Stimulated activated CD4-positive, alpha-beta T cell treated with anti-CD3 and anti-CD28 coated beads, Interleukin-4, amount 100 ng/mL, for 48 hours (primary cell): ENCODE measurements around the gene STK4.
A peak's percentile ranks its signal among the peaks of the same experiment; 100 is the strongest.

Experiments
- DNase-seq, 2 donors: peaks; one replicate each; pipeline ENCODE4 v3.0.0-alpha.2; 2020; ENCODE audit warnings: low read depth in 2 of 2

STK4 gene

DNA sequence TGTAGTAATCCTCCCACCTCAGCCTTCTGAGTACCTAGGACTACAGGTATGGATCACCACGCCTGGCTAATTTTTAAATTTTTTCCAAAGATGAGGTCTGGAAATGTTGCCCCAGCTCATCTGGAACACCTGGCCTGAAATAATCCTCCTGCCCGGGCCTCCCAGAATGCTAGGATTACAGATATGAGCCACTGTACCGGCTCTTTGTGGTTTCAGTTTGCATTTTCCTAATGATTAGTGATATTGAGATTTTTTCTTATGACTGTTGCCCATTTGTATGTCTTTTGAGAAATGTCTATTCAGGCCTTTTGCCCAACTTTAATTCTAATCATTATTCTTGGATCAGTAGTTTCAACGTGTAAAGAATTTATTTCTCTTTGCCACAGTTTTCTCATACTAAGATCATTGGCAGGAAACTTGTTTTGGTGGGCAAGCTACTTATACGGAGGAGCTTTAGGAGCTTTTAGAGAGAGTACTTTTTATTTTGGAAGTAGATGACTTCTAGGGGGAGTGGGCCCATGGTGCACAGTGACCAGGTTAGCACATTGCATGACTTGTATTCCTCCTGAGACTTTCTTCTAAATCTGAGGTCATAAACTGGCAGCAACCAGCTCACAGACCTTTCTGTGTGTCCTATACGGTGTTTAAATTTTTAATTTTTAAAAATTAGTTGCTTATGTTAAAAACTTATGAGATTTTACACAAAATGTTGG lies 62.3 kb downstream of the STK4 start:
- DNase-seq: no peak

DNA sequence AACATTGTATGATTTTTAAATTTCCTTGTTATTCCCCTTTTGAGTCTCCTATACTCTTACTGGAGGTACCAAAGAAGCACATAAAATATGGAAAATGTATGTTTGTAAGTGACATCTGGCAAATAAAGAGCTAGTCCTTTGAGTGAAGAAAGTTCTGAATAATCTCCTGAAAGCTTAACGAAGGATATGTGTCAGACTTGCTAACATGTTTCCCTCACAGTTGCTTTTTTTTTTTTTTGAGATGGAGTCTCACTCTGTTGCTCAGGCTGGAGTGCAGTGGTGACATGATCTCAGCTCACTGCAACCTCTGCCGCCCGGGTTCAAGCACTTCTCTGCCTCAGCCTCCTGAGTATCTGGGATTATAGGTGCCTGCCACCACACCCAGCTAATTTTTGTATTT lies 63.6 kb downstream of the STK4 start:
- DNase-seq: no peak

DNA sequence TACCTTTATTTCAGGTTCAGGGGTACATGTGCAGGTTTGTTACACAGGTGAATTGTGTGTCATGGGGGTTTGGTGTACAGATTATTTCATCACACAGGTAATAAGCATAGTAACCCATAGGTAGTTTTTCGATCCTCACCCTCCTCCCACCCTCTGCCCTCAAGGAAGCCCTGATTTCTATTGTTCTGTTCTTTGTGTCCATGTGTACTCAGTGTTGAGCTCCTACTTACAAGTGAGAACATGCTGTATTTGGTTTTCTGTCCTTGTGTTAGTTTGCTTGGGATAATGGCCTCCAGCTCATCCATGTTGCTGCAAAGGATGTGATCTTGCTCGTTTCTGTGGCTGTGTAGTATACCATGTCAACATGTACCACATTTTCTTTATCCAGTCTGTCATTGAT lies 66.0 kb downstream of the STK4 start:
- DNase-seq: no peak

DNA sequence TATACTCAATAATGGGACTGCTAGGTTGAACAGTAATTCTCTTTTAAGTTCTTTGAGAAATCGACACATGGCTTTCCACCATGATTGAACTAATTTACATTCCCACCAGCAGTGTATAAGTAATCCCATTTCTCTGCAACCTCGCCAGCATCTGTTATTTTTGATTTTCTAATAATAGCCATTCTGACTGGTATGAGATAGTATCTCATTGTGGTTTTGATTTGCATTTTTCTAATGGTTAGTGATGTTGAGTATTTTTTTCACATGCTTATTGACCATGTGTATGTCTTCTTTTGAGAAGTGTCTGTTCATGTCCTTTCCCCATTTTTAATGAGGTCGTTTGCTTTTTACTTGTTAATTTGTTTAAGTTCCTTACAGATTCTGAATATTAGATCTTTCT lies 66.5 kb downstream of the STK4 start:
- DNase-seq: no peak

DNA sequence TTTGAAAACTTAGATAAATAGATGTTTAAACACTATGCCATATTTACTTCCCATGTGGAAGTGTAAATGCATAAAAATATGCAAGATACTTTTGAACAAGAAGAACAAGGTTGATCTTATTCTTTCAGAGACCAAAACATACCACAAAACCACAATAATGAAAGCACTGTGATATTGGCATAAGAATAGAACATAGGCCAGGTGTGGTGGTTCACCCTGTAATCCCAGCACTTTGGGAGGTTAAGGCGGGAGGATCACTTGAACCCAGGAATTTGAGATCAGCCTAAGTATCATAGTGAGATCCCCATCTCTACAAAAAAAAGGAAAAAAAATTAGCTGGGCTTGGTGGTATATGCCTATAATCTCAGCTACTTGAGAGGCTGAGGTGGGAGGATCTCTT lies 68.1 kb downstream of the STK4 start:
- DNase-seq: no peak

DNA sequence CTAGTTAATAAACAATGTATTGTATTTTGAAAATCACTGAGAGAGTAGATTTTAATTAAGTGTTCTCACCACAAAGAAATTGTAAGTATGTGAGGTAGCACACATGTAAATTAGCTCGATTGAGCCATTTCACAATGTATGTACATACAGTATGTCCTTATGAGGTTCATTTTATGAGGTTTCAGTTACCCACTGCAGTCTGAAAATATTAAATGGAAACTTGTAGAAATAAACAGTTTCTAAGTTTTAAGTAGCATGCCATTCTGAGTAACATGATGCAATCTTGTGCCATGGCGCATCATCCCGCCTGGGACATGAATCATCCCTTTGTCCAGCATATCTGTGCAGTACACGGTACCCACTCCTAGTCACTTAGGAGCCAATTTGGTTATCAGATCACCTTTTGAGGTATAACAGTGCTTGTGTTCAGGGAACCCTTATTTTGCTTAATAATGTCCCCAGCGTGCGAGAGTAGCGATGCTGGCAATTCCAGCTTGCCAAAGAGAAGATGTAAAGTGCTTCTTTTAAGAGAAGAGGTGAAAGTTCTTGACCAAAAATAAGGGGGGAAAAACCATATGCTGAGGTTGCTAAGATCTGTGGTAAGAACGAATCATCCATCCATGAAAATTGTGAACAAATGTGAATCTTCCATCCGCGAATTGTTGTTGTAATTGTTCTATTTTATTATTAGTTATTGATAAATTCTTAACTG lies 69.9 kb downstream of the STK4 start:
- peak; percentile 44 to 46 for DNase-seq

DNA sequence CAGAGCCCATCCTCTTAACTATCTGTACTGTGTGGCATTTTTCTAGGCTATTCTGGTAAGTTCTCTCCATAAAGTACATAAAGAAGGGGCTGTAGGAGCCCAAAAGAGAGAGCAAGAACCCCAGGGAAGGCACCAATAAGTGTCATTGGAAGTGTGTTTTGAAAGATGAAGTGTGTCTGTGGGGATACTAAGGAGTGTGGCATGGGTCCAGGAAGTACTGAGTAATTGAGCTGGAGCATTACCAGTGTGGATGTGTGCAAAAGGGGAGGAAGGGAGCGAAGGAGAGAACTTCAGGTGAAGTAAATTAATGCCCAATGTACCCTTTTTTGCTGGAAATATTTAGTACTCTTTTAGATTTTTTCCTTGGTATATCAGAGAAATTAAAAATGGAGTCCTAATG lies 70.7 kb downstream of the STK4 start:
- no peak for DNase-seq

DNA sequence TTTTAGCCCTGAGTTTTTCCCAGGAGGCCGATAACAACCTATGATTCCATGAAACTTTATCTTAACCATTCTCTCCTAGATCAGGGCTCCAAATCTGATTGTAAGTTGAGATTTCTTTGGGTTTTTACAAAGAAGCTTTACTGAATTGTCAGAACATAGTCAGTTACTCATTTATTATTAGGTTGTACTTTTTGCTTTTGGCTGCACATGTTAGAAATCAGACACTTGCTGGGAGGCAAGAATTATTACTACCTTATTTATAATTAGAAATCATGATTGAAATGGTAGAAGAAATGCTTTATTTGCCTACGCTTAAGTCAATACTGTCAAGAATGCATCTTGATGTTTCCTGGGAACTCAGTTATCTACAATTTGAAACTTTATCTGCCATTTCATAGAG lies 71.3 kb downstream of the STK4 start:
- no peak for DNase-seq

DNA sequence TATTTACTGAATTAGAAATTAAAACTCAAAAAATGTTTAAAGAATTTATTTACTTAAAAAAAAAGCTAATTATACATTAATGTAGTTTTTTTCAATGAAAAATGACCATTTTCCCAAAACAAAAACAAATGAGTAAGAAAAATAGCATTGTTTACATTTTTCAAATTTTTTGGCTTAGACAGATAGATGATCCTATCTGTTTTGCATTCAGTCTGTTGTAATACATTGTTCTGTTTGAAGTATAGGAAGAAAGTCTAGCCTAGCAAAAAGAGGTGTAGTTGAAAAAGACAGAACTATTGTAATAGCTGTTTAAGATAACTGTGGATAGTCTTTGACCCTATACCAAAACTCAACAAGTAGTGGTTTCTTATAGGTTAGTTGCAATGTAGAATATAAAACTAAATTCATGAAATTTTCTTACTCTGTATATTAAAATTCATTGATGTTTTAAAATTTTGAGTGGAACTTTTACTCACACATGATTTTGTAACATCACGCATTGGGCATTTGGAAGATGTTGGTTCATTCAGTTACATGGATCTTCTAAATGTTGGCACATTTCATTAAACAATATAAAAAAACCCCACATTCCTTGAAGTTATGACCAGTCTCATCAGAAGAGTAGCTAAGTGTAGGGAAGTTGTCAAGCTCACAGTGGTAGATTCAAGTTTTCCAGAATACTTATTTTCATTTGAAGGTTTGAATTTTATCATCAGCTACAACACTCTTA lies 72.6 kb downstream of the STK4 start:
- no peak for DNase-seq

DNA sequence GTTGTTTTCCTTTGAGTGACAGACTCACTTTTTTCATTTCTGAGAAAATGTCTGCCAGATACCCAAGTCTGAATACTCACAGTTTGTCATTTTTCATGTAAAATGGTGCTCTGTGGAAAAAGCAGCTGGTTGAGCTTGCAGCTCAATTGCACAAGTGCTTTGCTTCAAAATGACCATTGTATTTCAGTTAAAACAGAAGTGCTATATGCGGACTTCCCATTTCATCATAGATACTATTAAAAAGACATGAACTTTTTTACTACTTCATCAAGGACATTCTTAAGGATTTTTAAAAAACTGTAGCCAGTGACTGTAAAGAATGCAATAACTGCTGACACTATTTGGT lies 73.1 kb downstream of the STK4 start:
- DNase-seq: no peak

DNA sequence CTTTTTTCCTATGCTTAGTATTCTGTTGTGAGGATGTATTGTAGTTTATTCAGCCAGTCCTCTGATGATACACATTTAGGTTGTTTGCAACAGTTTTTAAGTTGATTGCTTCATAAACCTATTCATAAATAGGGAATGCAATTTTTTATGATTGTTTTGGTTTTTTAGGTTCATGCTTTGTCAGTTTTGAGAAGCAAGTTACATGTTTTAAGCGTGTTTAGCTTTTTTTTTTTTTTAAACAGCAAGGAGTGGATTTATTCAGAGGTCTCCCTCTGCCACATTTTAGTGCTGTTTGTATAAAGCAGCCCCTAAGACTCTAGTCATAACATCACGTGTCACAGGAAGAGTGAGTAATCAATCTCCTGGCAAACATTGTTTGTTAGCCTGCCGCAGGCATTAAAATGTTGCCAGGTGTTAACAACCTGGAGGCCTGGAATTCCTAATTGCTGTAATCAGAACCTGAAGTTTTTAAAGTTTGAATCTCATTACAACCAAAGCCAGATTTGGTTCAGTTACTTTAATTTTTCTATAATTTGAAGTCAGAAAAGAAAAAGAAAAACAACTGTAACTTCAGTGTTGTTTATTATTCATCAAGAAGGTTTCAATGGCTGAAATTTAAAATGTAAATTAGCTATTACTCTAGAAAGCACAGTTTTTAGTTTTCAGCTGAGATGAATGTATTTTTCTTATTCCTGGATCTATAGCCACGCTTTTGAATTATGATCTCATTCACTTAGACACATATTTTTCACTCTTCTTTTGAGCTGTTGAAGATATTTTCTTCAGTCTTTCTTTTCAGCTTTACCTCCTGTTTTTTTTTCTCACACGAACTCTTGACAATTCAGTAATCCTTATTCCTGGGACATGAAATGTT lies 75.4 kb downstream of the STK4 start:
- no peak for DNase-seq

DNA sequence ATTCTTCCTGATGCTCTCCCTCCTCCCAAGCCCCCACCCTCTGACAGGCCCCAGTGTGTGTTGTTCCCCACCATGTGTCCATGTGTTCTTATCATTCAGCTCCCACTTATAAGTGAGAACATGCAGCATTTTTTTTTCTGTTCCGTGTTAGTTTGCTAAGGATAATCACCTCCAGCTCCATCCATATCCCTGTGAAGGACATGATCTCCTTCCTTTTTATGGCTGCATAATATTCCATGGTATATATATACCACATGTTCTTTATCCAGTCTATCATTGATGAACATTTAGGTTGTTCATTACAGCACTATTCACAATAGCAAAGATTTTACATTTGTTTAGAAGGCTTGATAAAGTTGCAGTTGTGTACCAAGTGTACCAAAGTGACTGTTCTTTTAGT lies 76.7 kb downstream of the STK4 start:
- no peak for DNase-seq

DNA sequence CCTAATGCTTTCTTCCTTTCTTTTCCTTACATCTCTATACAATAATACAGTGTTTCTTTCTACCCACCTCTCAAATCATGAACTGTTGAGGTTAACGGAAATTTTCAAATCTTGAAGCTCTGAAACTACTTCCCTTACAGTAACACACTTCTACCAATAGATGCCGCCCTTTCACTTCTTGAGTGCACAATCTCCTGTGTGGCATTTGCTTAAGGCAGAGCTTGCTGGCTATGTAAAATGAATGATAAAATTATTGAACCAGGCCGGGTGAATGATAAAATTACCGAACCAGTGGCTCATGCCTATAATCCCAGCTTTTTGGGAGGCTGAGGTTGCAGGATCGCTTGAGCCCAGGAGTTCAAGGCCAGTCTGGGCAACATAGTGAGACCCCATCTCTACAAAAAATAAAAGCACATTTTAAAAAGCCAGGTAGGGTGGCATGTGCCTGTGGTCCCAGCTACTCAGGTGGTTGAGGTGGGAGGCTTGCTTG lies 77.8 kb downstream of the STK4 start:
- no peak for DNase-seq

DNA sequence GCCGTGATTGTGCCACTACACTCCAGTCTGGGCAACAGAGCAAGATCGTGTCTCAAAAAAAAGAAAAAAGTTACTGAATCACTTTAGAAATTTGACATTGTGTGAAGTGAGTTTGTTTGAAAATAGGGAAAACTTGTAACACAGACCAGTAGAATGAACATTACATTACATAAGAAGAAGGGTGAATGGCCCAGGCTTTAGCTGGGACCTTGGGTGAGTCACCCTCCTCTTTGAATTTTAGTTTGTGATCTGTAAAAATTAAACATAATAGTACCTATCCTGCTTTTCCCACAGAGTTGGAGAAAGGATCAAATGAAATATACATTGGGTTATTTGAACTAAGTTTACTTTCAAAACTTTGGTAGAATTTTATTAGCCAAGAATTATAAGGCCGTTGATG lies 78.3 kb downstream of the STK4 start:
- DNase-seq: no peak

DNA sequence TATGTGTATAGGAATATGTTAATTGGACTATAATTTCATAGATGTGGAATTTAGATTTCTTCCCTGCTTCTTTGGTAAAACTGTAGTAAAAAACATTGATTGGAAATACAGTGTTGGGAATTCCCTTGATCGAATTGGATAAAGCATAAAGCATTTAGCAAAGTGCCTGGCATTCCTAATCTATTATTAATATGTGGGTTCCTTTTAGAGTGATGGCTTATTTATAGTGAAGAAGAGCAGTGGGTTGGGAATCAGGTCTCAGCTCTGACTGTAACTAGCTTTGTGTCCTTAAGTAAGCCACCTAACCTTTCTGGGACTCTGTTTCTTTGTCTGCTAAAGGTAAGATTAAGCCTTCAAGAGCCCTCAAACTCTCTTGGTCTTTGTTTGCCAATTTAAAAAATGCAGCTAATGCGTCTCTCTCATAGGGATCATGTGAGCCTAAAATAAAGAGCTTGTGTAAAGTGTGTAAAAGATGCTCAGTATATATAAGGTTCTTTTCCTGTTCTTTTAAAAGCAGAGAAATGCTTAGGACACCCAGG lies 81.3 kb downstream of the STK4 start:
- no peak for DNase-seq

DNA sequence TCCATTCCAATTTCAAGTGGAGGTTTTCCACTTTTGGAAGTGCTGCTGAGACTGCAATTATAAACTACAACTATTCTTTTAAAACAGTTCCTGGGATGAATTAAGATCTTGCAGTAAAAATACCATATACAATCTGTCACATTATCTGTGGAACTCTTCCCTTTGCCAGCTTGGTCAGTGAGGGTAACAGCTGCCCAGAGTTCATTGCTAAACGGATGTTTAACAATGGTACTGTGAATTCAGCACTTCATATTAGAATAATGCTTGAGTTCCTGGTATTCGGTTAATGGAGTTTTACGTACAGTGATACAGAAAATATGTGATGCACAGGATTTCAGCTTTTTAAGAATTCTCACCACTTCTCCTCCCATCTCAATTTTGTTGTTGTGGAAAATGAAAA lies 83.1 kb downstream of the STK4 start:
- DNase-seq: no peak

DNA sequence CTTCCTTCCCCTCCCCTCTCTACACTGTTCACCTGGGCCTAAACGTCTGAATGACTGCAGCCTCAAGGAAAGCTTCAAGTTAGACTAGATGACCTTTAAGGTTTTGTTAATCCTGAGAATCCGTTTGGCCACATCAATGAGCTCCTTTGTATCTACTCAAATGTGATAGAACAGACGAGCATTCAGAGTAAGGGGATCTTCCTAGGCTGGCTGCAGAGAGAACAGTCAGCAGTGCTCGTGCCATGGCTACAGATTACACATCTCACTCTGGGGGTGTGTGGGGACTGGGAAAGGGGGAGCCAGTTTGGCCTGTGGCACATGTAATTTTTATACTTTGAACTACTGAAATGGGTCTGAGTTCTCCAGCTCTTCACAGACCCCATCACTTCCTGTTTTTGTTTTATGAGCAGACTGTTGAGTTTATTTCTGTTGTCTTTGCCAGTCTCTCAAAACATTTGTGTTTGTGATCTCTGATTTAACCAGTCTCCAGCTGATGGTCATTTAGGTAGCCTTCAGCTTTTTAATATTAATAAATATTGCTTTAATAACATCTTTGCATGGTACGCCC lies 83.7 kb downstream of the STK4 start:
- DNase-seq: no peak

DNA sequence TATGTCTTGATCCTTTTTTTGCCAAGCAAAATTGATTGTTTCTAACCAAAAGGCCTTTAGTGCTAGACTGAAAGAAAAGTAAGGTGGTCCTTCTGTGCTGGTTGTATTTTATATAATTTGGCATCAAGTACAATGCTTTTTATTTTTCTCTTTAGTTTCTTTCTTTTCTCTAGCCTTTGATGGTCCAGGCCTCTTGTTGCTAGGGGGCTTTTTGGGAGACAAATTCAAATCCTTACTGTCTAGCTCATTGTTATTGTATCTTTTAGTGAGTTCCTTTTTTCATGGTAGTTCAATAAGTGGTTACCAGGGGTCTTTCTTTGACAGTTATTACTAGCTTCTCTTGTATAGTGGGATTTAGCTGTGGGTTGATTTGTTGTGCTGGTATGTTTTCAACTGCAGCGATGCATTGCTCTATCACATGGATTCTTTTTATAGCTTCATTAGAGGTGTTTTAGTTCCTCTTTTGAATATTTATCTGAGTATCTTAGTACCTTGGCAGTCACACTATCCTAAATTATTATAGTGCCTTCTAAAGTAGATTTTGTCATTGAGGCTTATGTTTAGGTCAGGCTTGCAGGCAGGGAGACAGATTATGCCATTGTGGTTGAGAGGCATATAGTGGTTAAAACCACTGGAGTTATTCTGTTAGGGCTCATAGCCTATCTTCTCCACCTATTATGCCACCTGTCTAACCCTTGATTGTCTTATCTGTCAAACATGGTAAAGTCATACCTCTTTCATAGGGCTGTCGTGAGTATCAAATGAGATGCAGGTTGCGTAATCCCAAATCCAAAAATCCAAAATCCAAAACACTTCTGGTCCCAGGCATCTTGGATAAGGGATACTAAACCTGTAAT lies 85.1 kb downstream of the STK4 start:
- no peak for DNase-seq

DNA sequence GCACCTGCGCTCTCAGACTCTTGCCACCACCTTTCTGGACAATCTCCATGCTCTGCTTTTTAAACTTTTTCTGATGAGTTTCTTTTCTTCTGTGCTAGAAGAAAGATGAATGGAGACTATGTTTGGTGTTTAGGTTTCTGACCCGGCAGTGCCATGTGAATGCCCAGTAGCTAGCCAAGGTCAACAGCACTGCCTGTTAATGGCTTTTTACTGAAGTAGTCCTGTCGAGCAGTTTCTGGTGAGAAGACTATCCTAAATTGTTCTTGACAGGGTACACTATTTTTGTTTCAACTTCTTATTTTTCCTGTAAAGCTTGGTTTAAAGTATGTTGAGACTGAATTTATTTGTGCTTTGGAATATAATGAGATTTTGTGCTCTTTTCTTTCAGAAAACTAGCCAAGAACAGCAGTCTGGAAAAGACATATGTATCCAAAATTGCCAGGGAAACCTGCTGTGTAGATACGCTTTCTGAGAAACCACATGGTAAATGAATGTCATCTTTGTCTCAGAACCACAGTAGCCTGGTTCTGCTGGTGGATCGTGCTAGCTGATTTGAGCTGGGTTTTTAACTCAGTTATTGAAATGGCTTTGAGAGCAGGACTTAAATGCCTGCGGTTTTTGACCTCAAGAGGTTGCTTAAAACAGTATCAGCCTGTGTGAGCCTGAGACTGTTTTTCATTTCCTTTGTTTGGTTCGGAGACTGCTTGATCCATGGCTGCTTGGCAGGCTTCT lies 86.6 kb downstream of the STK4 start:
- DNase-seq: no peak
